ENCODE measurements around the gene KRTAP13-1.
A peak's percentile ranks its signal among the peaks of the same experiment; 100 is the strongest.

Gene KRTAP13-1

GRCh38 chr21:30372139-30372770 lies 23.6 kb upstream of the KRTAP13-1 start, which contains the start of gene KRTAP13-2:
Gene KRTAP13-2, minus strand, starts transcription at chr21:30372271. Its CDS starts 58 bp downstream, at chr21:30372213.
- in situ Hi-C loops (cut with MboI; ENCODE audit: low pct_unique_long_range_greater_than_20kb, low sequenced_read_pairs, unreplicated experiment): loop anchor here (25.0 kb wide), 1 partner anchor 90 kb away; no protein-coding TSS in a partner anchor
- no peak for TF ChIP-seq CTCF (IDR thresholded peaks at IDR 0.05; ENCODE audit: extremely low read depth, insufficient read depth, missing control alignments)
- DNase-seq (ENCODE audit: low spot score): no peak

GRCh38 chr21:30382201-30382600 lies 13.6 kb upstream of the KRTAP13-1 start:
- TF ChIP-seq CTCF (IDR thresholded peaks at IDR 0.05; ENCODE audit: extremely low read depth, insufficient read depth, missing control alignments): no peak
- in situ Hi-C loops (cut with MboI; ENCODE audit: low pct_unique_long_range_greater_than_20kb, low sequenced_read_pairs, unreplicated experiment): no loop called here
- DNase-seq (ENCODE audit: low spot score): no peak

GRCh38 chr21:30391492-30392025 lies 4.3 kb upstream of the KRTAP13-1 start:
- in situ Hi-C loops (cut with MboI; ENCODE audit: low pct_unique_long_range_greater_than_20kb, low sequenced_read_pairs, unreplicated experiment): no loop called here
- no peak for DNase-seq (ENCODE audit: low spot score)
- no peak for TF ChIP-seq CTCF (IDR thresholded peaks at IDR 0.05; ENCODE audit: extremely low read depth, insufficient read depth, missing control alignments)

GRCh38 chr21:30408782-30409494 lies 13.1 kb downstream of the KRTAP13-1 start:
- no peak for DNase-seq (ENCODE audit: low spot score)
- peak; percentile 35 for TF ChIP-seq CTCF (IDR thresholded peaks at IDR 0.05; ENCODE audit: extremely low read depth, insufficient read depth, missing control alignments)
- in situ Hi-C loops (cut with MboI; ENCODE audit: low pct_unique_long_range_greater_than_20kb, low sequenced_read_pairs, unreplicated experiment): no loop called here

GRCh38 chr21:30415993-30416392 lies 20.2 kb downstream of the KRTAP13-1 start:
- TF ChIP-seq CTCF (IDR thresholded peaks at IDR 0.05; ENCODE audit: extremely low read depth, insufficient read depth, missing control alignments): no peak
- DNase-seq (ENCODE audit: low spot score): no peak
- in situ Hi-C loops (cut with MboI; ENCODE audit: low pct_unique_long_range_greater_than_20kb, low sequenced_read_pairs, unreplicated experiment): no loop called here

- no peak for DNase-seq (ENCODE audit: low spot score)
- TF ChIP-seq CTCF (IDR thresholded peaks at IDR 0.05; ENCODE audit: extremely low read depth, insufficient read depth, missing control alignments): no peak
- in situ Hi-C loops (cut with MboI; ENCODE audit: low pct_unique_long_range_greater_than_20kb, low sequenced_read_pairs, unreplicated experiment): no loop called here
These were observed 30.0 kb downstream of the KRTAP13-1 start, which contains the start of gene KRTAP13-3 for GRCh38 chr21:30425826-30426225. Gene KRTAP13-3, minus strand, starts transcription at chr21:30425926. Its CDS starts 14 bp downstream, at chr21:30425912.
